H1 (cell line): Measurements from ENCODE around the gene MAD2L2.

Experiments
- BRCA1 ChIP-seq: IDR thresholded peaks from 2 replicates; pipeline ENCODE4 v1.6.1; 2012; ENCODE audit warnings: low read depth, low read length, improper control_type of control experiment
- CTCF ChIP-seq, 3 experiments: IDR thresholded peaks; 1 replicate in 2 of 3; 2 replicates in 1 of 3; pipeline versions ENCODE4 v1.5.1 to v1.6.1; 2011; ENCODE audit warnings: low read length in 3 of 3, mild to moderate bottlenecking in 3 of 3, inconsistent platforms in 2 of 3, low read depth in 1 of 3, moderate library complexity in 1 of 3; ENCODE audit not compliant: insufficient read depth in 1 of 3; ENCODE audit errors: control extremely low read depth in 1 of 3
- HDAC6 ChIP-seq: IDR thresholded peaks from one replicate; pipeline ENCODE4 v1.7.1; 2012; ENCODE audit warnings: low read depth, mild to moderate bottlenecking, inconsistent platforms, low read length, moderate library complexity
- KDM5A ChIP-seq: fragments of 200-600 bp; IDR thresholded peaks from 2 replicates; pipeline ENCODE4 v1.7.1; 2012; ENCODE audit warnings: mild to moderate bottlenecking, low read length, inconsistent platforms, mixed read lengths
- MAX ChIP-seq: IDR thresholded peaks from 2 replicates; pipeline ENCODE4 v1.6.1; 2012; ENCODE audit warnings: inconsistent platforms
- PHF8 ChIP-seq: fragments of 200-600 bp; sonication (generic); conservative IDR thresholded peaks from 2 replicates; pipeline ENCODE4 v1.7.1; 2012; ENCODE audit warnings: low read depth, mild to moderate bottlenecking, inconsistent platforms, low read length, moderate library complexity
- POLR2AphosphoS5 ChIP-seq: IDR thresholded peaks from 2 replicates; pipeline ENCODE4 v1.6.1; 2011; ENCODE audit warnings: low read depth, low read length
- SIN3A ChIP-seq, 2 experiments: IDR thresholded peaks in 1 of 2; conservative IDR thresholded peaks in 1 of 2; 2 replicates each; pipeline ENCODE4 v1.6.1; 2011 to 2012; ENCODE audit warnings: low read length in 2 of 2, improper control_type of control experiment in 1 of 2, low read depth in 1 of 2, mild to moderate bottlenecking in 1 of 2
- TAF1 ChIP-seq: IDR thresholded peaks from 2 replicates; pipeline ENCODE4 v1.6.1; 2011; ENCODE audit warnings: mild to moderate bottlenecking, low read depth, low read length
- TBP ChIP-seq: IDR thresholded peaks from 2 replicates; pipeline ENCODE4 v1.6.1; 2011; ENCODE audit warnings: low read depth, low read length, improper control_type of control experiment

GRCh38 chr1:11653861-11654136 is 27.1 kb downstream of the MAD2L2 start:
- TF ChIP-seq KDM5A (no peak), HDAC6 (no peak), TAF1 (0 out of 2 replicates have a peak, but pooled peaks have one; percentile 3), CTCF (IDR thresholded peaks at IDR 0.05; ENCODE audit: control extremely low read depth in 1 of 3, insufficient read depth in 1 of 3, low read depth in 1 of 3, low read length in 3 of 3) (no peak), PHF8 (no peak), BRCA1 (no peak), MAX (no peak), SIN3A (conservative IDR thresholded peaks at IDR 0.05 in 1 of 2, IDR thresholded peaks at IDR 0.05 in 1 of 2; ENCODE audit: low read depth in 1 of 2, low read length in 2 of 2) (no peak), POLR2AphosphoS5 (no peak), TBP (no peak)
